Body of pancreas (tissue), 4 donors: ENCODE results near the gene CFH.

ENCODE experiments used
- CTCF ChIP-seq, 7 experiments: fragments of 450-650 bp in 4 of 7; fragments of 200-600 bp in 3 of 7; sonication (generic) in 3 of 7; IDR thresholded peaks; one replicate each; pipeline ENCODE4 v1.5.1; 2016 to 2019; ENCODE audit warnings: antibody characterized with exemption in 7 of 7
- POLR2A ChIP-seq, 3 donors: fragments of 450-650 bp; IDR thresholded peaks; one replicate each; pipeline ENCODE4 v1.6.1; 2016; ENCODE audit warnings: antibody characterized with exemption in 3 of 3, mild to moderate bottlenecking in 2 of 3

- TF ChIP-seq CTCF (IDR thresholded peaks at IDR 0.05): no peak
- TF ChIP-seq POLR2A (IDR thresholded peaks at IDR 0.05): no peak
These were observed 42.5 kb upstream of the CFH start for GRCh38 chr1:196609370-196609737.
